GM10847 (cell line): ENCODE results near the gene GATA3.

Experiments used
- POLR2A ChIP-seq: IDR thresholded peaks from 2 replicates; pipeline ENCODE4 v1.6.1; 2011; ENCODE audit not compliant: insufficient read length; ENCODE audit errors: extremely low read depth

GATA3 gene

DNA sequence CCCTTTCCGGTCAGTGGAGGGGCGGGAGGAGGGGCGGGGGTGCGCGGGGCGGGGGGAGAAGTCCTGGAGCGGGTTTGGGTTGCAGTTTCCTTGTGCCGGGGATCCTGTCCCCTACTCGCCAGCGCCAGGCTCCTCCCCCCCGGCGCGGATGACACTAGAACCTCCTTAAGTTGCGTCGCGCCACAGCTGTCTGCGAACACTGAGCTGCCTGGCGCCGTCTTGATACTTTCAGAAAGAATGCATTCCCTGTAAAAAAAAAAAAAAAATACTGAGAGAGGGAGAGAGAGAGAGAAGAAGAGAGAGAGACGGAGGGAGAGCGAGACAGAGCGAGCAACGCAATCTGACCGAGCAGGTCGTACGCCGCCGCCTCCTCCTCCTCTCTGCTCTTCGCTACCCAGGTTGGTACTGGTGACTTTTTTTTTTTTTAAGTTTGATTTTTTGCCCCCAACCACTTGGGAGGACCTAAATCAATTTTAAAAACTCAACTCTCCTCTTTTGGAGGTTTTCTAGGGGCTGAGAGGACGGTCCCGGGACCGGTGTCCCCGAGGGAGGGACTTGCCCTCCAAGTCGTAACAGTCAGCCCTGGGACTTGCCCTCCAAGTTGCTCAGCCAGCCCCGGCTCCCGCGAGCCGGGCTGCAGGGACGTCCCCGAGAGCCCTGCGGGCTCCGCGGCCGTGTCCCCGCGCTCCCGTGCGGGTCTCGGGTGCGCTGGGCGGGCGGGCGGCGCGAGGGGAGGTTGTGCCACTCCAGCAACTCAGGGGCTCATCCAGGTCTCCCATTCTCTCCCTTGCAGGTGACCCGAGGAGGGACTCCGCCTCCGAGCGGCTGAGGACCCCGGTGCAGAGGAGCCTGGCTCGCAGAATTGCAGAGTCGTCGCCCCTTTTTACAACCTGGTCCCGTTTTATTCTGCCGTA lies at the start of gene GATA3:
GATA3 (plus strand) TSS at position 195 of the 914 bp plus-strand sequence. CDS start 968 bp downstream, outside the sequence.
- no peak for TF ChIP-seq POLR2A

DNA sequence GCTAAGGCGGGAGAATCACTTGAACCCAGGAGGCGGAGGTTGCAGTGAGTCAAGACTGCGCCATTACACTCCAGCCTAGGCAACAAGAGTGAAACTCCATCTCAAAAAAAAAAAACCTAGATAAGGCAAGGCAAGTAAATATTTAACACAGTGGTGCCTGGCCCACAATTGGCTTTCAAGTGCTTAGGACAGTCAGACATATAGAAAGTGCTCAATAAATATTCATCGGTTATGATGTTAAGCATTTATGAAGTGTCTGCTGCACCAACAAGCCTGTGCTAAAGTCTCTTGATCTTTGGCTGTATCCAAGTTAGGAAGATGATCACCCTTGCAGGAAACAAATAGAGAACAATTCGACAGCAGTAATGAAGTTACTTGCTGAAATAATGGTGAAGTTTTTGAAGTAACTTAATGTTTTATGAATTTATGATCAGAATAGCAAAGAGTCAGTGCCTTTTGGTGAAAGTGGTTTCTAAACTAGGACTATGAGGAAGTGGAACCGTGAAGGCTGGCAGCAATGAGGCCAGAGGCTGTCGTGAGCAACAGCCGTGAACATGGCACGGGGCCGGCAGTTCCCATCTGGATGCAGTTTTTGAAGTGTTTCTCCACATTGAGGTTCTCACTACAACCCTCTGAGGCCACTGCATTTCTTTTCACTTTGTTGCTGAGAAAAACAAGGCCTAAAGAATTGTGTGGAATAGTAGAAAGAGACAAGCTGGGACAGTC lies 48.1 kb upstream of the GATA3 start:
- no peak for TF ChIP-seq POLR2A

DNA sequence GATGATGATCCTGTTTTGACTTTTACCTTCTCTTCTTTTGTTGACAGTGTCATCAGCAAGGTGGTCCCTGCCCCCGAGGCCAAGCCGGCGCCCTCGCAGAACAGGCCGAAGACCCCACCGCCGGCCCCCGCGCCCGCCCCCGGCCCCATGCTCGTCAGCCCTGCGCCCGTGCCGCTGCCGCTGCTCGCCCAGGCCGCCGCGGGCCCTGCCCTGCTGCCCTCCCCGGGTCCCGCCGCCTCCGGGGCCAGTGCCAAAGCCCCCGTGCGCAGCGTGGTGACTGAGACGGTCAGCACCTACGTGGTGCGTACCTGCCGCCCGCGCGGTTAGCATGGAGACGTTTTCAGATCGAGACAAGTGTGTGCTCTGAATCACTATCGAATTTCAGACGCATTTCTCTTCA lies 45.5 kb upstream of the GATA3 start:
- no peak for TF ChIP-seq POLR2A

DNA sequence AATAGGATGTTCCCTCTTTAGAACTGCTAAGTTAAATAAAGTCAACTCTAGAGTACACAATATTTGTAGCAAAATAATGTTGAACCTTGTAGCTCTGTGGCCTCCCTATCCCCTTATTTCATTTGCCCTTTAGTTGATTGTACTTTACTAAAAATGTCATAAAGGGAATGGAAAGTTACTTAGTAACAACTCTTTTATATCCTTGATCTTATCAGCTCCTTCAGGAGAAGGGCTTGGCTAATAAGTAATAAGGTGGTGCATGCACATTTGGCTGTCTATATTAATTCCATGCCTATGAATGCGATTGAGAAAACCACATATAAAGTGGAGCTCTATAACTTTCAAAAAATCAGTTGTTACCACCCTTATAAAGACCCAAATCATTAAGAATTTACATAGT lies 41.5 kb upstream of the GATA3 start:
- TF ChIP-seq POLR2A: no peak

DNA sequence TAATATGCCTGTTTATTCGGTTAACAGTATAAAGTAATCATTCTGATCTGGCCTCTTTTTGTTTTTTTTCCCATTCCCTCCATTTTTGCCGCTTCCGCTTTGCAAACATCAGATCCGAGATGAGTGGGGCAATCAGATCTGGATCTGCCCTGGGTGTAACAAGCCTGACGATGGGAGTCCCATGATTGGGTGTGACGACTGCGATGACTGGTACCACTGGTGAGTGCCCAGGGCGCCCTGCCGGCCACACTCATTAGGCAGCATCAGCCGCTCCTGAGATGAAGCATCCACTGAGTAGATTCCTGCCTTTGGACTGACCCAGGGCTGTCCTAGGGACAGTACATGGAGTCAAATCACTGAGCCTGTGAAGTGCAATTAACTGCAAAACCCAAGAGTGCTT lies 40.9 kb upstream of the GATA3 start:
- no peak for TF ChIP-seq POLR2A

DNA sequence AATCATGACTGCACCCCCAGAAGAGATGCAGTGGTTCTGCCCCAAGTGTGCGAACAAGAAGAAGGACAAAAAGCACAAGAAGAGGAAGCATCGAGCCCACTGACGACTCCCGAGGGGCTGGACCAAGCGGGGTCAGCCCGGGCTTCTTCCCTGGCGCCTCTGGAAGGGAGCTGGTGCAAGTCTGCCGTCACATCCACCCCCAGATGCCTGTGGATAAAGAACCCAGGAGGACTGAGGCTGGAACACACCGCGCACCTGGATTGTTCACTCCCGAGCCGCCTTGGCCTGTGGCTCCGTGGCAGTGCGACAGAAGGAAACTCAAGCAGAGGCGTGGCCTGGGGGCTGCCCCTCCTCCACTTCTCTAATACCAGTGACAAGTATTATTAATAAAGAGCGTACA lies 39.8 kb upstream of the GATA3 start:
- no peak for TF ChIP-seq POLR2A

DNA sequence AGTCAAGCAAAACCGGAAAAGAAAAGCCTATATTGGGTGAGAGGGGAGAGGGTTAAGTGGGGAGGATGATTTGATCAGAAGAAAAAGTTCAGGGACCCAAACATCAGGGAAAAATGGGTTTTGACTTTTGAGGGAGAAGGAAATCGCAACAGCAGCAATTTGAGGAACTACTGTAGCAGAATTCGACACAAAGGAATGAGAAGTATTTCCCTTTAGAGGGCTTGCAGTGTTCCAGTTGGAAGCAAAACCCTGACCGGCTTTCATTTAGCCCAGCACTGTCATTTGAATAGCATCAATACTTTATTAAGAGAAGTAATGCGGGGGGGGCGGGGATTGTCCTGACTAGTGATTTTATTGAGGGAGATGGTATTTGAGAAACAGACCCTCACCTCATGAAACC lies 37.2 kb upstream of the GATA3 start:
- TF ChIP-seq POLR2A: no peak

DNA sequence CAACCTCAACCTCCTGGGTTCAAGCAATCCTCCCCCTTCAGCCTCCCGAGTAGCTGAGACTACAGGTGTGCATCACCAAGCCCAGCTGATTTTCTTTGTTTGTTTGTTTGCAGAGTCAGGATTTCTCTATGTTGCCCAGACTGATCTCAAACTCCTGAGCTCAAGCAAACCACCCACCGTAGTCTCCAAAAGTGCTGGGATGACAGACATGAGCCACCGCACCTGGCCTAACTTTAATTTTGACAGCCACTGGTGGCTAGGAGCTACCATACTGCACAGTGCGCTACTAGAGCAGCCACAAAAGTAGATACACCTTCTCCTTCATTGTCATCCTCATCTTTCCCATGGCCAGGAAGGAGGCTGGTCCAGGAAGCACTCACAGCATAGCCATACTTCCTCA lies 31.2 kb upstream of the GATA3 start:
- no peak for TF ChIP-seq POLR2A

DNA sequence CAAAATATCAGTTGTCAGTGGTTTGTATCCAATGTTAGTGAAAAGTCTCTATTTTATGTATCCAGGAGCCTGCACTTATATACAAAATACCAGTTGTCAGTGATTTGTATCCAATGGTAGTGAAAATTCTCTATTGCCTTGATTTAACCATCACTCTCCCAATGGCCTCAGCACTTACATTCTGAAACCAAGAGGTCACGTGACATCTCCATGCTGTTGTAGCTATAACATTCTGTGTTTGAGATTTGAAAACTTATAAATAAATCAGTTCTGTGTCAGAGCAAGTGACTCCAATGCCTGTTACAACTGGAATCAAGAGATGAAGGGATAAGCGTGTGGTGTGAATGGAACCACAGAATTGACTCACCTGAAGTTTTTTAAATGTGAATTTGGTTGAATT lies 30.6 kb upstream of the GATA3 start:
- no peak for TF ChIP-seq POLR2A

DNA sequence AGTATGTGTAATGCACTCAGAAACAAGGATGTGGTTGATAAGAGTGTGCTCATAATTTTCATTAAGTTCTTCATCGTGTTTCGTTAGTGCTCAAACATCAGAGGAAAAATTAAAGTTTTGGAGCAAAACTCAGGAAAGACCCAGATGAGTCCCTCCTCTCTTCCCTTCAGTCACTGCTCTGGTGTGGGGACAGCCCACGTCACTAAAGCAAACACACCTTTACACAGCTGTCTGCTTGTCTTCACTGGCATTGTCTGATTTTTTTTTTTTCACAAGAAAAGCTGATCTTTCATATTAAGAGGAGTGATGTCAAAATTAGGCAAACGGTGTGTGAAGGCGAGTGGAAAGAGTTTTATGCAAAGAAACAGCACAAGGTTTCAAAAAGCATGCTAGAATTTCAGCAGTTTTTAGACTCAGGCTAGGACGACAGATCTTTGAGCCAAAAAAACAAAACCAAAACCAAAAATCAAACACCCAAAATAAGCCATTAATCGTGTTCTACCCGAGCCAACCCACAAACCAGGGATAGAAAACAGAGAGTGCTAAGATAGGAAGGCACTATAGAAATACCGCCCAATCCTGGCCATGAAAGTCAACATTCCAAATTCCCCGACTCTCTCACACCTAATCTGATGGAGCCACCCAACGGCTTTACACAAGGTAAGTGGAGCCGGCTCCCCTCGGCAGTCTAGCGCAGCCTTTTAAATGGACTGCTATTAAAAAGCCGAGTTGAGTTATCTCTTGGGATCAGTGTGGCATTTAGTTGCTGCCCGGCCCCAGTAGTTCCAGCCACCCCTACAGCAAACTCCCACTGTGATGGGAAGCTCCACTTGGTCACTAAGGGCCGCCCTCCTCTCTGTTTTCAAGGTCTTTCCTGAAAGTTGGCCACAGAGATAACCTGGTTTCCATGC lies 27.9 kb upstream of the GATA3 start:
- no peak for TF ChIP-seq POLR2A

DNA sequence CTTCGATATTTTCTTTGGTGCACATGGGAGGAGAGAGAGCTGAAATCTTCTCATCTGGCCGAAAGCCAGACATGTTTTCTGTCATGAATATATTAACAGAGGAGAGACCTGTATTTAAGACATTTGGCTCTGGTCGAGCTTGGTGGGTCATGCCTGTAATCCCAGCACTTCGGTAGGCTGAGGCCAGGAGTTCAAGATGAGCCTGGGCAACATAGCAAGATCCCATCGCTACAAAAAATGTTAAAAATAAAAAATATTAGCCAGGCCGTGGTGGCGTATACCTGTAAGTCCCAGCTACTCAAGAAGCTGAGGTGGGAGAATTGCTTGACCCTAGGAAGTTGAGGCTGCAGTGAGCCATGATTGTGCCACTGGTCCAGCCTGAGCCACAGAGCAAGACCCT lies 21.9 kb upstream of the GATA3 start:
- no peak for TF ChIP-seq POLR2A

DNA sequence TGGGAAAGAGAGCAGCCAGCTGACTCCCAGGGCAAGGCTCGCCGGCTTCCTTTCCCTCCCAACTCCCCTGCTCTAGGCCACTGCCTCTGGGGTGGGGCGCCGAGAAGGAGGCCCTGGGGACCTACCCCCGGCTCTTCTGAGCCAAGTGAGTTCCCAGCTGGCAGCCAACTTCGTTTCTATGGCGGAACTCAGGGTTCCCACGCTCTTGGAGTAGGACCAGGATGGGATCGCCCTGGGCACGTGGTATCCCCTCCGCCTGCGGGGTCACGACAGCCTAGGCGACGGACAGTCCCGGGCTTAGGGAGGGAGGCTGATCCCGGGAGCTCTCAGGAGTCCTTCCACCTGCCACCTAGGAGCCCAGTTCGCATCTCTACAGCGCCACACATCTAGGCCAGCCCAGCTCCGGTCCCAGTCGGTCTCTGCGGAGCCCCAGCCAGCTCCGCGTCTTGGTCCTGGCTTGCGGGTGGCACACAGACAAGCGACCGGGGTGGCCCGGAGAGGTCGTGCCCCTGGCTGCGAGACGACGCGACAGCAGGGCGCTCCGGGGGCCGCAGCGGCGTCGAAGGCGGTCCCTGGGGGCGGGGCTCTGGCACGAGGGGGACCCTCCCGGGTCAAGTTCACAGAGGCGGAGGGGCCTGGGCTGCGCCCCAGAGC lies 20.5 kb upstream of the GATA3 start:
- TF ChIP-seq POLR2A: no peak

DNA sequence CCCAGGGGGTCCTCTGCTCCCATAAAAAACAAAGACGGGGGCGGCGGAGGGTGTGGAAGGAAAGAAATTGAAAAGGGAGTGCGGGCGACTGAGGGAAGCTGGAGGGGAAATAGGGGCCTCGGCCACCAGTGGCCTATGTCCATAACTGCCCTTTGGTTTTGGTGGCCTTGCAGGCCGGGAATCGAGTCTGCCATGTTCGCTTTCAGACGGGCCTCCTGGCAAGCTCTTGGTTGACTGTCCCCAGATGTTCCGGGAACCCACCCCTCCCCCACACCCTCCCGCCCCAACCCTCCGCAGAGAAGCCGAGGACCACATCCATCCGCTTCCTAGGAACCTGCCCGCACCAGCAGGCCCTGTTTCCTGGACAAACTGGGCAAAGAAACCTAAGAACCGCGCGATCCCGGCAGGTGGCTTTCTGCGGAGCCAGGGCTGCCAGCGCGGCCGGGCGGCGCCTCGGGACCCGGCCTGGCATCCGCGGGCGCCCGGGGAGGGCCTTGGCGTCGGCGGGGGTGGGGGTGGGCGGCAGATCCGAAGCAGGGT lies 20.0 kb upstream of the GATA3 start:
- TF ChIP-seq POLR2A: no peak

DNA sequence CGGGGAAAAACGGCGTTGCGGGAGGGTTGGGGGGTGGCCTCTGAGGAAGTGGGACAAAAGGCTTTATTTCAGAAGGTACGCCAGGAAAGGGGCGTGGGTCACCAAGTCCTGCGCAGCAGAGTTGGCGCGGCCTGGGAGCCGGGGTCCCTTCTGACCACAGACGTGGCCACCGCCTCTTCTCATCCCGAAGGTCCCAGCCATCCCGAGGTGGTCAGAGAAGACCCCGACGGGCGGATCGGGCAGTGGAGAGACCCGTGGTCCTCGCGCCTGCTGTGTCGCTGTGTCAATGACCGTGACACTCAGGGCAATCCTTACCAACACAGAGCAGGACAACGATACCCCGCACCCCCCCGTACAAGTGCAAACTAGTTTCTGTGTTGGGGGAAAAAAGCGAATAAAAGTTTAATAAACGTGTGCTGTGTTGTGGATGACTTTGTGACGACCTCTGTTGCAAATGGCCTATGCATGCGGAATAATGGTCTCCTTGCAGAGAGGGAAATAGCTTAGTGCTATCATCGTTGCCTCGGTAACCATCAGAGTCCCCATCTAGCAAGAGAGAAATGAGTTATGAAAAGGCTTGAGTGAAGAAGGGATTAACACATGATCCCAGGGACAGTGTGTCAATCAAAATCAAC lies 19.4 kb upstream of the GATA3 start:
- no peak for TF ChIP-seq POLR2A
